Fibroblast of lung (primary cell): ENCODE measurements around the gene PTPN2. TPM values are rescaled to one million over a fixed set of nuclear protein-coding genes. Genes with fewer than 3 reads are reported as not detected.

Experiments used
- DNase-seq, 2 donors: peaks; one replicate each; pipeline versions ENCODE4 v3.0.0 to v3.0.0-alpha.2; 2010; ENCODE audit warnings: low read depth in 2 of 2
- H2AFZ ChIP-seq: 2 replicates; pipeline ENCODE4 v1.5.1; 2012; ENCODE audit warnings: low read length, control low read depth, inconsistent platforms
- H3K27ac ChIP-seq: 2 replicates; pipeline ENCODE4 v1.5.1; 2011; ENCODE audit warnings: low read length, control low read depth; ENCODE audit not compliant: insufficient read depth
- H3K27me3 ChIP-seq: 2 replicates; pipeline ENCODE4 v1.5.1; 2011; ENCODE audit warnings: mild to moderate bottlenecking, low read length; ENCODE audit not compliant: control insufficient read depth, insufficient read depth
- H3K36me3 ChIP-seq: 2 replicates; pipeline ENCODE4 v1.5.1; 2011; ENCODE audit warnings: low read length; ENCODE audit not compliant: control insufficient read depth, insufficient read depth
- H3K4me1 ChIP-seq: 2 replicates; pipeline ENCODE4 v1.5.1; 2011; ENCODE audit warnings: low read length; ENCODE audit not compliant: control insufficient read depth, insufficient read depth; ENCODE audit errors: extremely low read depth
- H3K4me2 ChIP-seq: 2 replicates; pipeline ENCODE4 v1.5.1; 2011; ENCODE audit warnings: low read length, control low read depth; ENCODE audit not compliant: insufficient read depth; ENCODE audit errors: extremely low read depth
- H3K4me3 ChIP-seq, 4 experiments: fragments of 200-600 bp in 1 of 4; sonication (generic) in 1 of 4; replicated peaks in 1 of 4; 2 replicates each; pipeline ENCODE4 v1.5.1; 2011 to 2016; ENCODE audit warnings: low read length in 4 of 4, low read depth in 3 of 4, mild to moderate bottlenecking in 3 of 4, control low read depth in 2 of 4, inconsistent platforms in 1 of 4, mixed read lengths in 1 of 4; ENCODE audit not compliant: insufficient read depth in 1 of 4; ENCODE audit errors: control extremely low read depth in 1 of 4
- H3K79me2 ChIP-seq: 2 replicates; pipeline ENCODE4 v1.5.1; 2012; ENCODE audit warnings: mild to moderate bottlenecking, low read length, inconsistent platforms; ENCODE audit not compliant: control insufficient read depth, insufficient read depth
- H3K9ac ChIP-seq: 2 replicates; pipeline ENCODE4 v1.5.1; 2011; ENCODE audit warnings: mild to moderate bottlenecking, low read length, control low read depth; ENCODE audit not compliant: insufficient read depth
- H3K9me3 ChIP-seq: 2 replicates; pipeline ENCODE4 v1.5.1; 2012; ENCODE audit warnings: low read depth, low read length; ENCODE audit not compliant: control insufficient read depth, insufficient read depth
- H4K20me1 ChIP-seq: 2 replicates; pipeline ENCODE4 v1.5.1; 2011; ENCODE audit warnings: low read length; ENCODE audit not compliant: control insufficient read depth, insufficient read depth; ENCODE audit errors: extremely low read depth
- EZH2 ChIP-seq: IDR thresholded peaks from 2 replicates; pipeline ENCODE4 v1.5.1; 2012; ENCODE audit warnings: low read length, control low read depth, mild to moderate bottlenecking; ENCODE audit errors: missing control alignments
- polyA plus RNA-seq, 2 donors: library from polyadenylated mRNA; depleted of rRNA in 1 of 2; stranded (reverse) in 1 of 2; unstranded in 1 of 2; fragments of >200 nt; gene quantifications; 2 replicates each; pipeline ENCODE4 v1.2.1, GENCODE V29; 2011 to 2012; ENCODE audit warnings: missing spikeins in 1 of 2
- total RNA-seq: library from RNA; depleted of rRNA; stranded (reverse); fragments of >200 nt; gene quantifications from 2 replicates; pipeline ENCODE4 v1.2.1, GENCODE V29; 2014
- TF ChIP-seq, protein P1 (sequence below), 2 donors: IDR thresholded peaks in 1 of 2; conservative IDR thresholded peaks in 1 of 2; 1 replicate in 1 of 2; 2 replicates in 1 of 2; pipeline ENCODE4 v1.5.1; 2011 to 2012; ENCODE audit warnings: low read length in 2 of 2, control low read depth in 1 of 2, inconsistent platforms in 1 of 2, low read depth in 1 of 2, mild to moderate bottlenecking in 1 of 2

Gene PTPN2
- total and polyA plus RNA-seq, 2 donors (not counting 1 experiment from before 2014, with no cell fraction given), result 23.6 to 23.7 TPM

DNA sequence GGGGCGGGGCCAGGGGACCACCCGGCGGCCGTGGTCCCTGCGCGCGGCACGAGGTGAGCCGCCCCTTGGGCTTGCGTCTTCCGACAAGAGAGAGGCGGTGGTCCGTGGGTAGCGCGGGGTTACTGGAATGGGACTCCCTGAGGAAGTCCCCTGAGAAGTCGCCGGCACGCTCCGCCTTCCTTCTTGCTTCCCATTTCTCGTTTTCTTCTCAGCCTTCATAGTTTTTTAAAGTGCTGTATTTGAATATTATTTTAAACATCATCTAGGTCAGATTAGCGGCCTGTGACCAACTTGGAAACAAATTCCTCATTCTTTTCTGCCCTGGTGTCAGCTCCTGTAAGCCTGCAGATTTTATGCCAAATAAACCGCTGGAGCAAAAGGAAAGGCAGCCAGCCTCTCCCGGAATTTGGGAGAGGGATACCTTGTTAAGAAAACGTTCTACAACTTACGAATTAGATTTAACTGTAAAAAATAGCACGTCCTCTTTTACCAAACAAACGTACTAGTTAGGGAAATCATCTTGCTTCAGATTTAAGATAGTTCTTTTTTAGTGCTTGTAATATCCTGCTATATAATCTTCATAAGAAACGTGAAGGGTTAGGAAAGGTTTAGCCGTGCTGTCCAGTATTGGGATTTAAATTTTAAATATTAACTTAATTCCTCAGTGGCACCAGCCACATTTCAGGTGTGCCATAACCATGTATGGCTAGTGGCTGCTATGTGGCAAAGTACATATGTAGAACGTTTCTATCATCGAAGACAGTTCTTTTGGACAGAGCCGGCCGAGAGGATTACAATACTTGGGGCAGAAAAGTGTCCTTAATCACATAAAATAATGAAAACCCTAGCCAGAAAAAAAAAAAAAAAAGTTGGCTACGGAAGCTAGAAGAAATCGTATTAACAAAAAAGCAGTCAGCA lies 628 bp upstream of the PTPN2 start:
- Histone ChIP-seq H3K36me3 (no peaks in the 10 kb centered on the region), H2AFZ (no peak overlapping the region), H3K27ac (no peak overlapping the region), H3K4me1 (no peaks in the 10 kb centered on the region), H3K79me2 (peaks cover 31% of the 10 kb centered on the region), H3K27me3 (no peaks in the 10 kb centered on the region), H3K4me2 (peak overlapping the region; percentile 74), H3K4me3 (peak overlapping the region; percentile 23 to 77 (median 56)), H3K9me3 (no peaks in the 10 kb centered on the region), H4K20me1 (no peaks in the 10 kb centered on the region), H3K9ac (peak overlapping the region; percentile 9)
- no peak for TF ChIP-seq EZH2
- TF ChIP-seq, protein P1, sequence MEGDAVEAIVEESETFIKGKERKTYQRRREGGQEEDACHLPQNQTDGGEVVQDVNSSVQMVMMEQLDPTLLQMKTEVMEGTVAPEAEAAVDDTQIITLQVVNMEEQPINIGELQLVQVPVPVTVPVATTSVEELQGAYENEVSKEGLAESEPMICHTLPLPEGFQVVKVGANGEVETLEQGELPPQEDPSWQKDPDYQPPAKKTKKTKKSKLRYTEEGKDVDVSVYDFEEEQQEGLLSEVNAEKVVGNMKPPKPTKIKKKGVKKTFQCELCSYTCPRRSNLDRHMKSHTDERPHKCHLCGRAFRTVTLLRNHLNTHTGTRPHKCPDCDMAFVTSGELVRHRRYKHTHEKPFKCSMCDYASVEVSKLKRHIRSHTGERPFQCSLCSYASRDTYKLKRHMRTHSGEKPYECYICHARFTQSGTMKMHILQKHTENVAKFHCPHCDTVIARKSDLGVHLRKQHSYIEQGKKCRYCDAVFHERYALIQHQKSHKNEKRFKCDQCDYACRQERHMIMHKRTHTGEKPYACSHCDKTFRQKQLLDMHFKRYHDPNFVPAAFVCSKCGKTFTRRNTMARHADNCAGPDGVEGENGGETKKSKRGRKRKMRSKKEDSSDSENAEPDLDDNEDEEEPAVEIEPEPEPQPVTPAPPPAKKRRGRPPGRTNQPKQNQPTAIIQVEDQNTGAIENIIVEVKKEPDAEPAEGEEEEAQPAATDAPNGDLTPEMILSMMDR (conservative IDR thresholded peaks at IDR 0.05 in 1 of 2, IDR thresholded peaks at IDR 0.05 in 1 of 2; ENCODE audit: low read depth in 1 of 2, low read length in 2 of 2), result no peak
- DNase-seq, result peak in 1 of 2 donors; percentile 18

DNA sequence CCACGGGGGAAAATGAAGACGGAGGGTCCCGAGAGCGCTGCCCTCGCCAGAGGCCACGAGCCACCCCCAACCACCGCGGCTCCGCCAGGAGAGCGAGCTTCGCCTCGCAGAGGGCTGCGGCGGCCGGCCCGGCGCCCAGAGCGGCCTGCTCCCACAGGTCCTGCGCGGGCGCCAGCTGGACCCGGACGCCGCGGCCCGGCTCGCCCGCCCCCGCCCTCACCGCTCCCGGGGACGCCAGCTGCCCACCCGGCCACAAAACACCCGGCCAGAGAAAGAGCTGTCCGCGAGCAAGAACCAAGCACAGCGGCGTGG lies 709 bp downstream of the PTPN2 start:
- TF ChIP-seq EZH2, result no peak
- TF ChIP-seq, protein P1 (conservative IDR thresholded peaks at IDR 0.05 in 1 of 2, IDR thresholded peaks at IDR 0.05 in 1 of 2; ENCODE audit: low read depth in 1 of 2, low read length in 2 of 2), result no peak
- Histone ChIP-seq H3K36me3 (no peaks in the 10 kb centered on the region), H3K4me2 (peak overlapping the region; percentile 94), H2AFZ (no peak overlapping the region), H3K79me2 (peaks cover 38% of the 10 kb centered on the region), H3K9ac (peak overlapping the region; percentile 99), H3K4me3 (peak overlapping the region; percentile 69 to 92 (median 78)), H3K27me3 (no peaks in the 10 kb centered on the region), H3K4me1 (no peaks in the 10 kb centered on the region), H3K27ac (peak overlapping the region; percentile 98), H3K9me3 (no peaks in the 10 kb centered on the region), H4K20me1 (no peaks in the 10 kb centered on the region)
- DNase-seq, result no peak

DNA sequence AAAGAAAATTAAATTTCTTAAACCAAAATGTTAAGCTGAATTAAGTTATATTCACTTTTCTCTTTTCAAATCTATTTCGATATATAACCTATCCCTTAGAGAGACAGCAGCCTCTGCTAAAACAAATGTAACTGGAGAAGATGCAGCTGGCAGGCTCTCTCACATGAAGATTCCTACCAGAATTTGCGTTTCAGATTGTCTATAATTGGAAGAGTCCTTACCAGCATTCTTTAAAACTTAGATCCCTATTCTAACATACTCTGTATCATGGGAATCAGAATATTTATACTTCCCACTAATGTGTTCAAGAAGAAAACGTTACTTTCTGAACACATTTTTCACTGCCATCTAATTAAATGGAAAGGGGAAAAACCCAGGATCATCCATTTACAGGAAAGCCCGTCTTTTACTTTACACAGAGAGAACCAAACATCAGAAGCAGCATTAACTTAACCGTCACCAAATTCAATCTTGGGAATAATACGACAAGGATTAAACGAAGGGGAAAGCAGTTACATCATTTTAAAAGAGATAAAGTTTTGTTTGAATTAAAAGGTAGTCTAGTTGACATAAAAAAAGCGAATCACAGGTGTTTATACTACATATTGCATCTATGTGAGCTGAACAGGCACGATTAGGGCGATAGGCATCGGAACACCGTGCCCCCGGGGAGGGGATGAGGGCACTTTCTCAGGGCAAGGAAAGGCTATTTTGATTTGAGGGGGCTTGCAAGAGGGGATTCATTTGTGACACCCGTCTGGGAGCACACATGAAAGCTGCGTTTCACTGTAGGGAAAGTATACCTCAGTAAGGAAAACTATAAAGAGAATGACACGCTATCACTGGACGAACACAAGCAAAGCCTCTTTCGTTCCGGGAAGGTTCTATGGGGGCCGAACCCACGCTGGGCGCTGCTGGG lies 1.3 kb downstream of the PTPN2 start:
- no peaks in the 10 kb centered on the region for H3K27me3 ChIP-seq
- TF ChIP-seq, protein P1 (conservative IDR thresholded peaks at IDR 0.05 in 1 of 2, IDR thresholded peaks at IDR 0.05 in 1 of 2; ENCODE audit: low read depth in 1 of 2, low read length in 2 of 2), result no peak
- no peaks in the 10 kb centered on the region for H3K4me1 ChIP-seq
- H3K79me2 ChIP-seq, result peaks cover 40% of the 10 kb centered on the region
- H3K4me3 ChIP-seq, result peak overlapping the region; percentile 69 to 92 (median 78)
- no peaks in the 10 kb centered on the region for H3K9me3 ChIP-seq
- DNase-seq, result peak in 1 of 2 donors; percentile 30
- H3K27ac ChIP-seq, result peak overlapping the region; percentile 98
- peak overlapping the region; percentile 3 for H2AFZ ChIP-seq
- H4K20me1 ChIP-seq, result no peaks in the 10 kb centered on the region
- H3K9ac ChIP-seq, result peak overlapping the region; percentile 99
- H3K36me3 ChIP-seq, result no peaks in the 10 kb centered on the region
- H3K4me2 ChIP-seq, result peak overlapping the region; percentile 94
